Measurements from ENCODE around the gene PXN.
"Not testable (repeated sequence)": the region's sequence is repeated elsewhere in the genome, so short reads cannot be mapped to it uniquely, and the experiment has no call there.

GRCh38 chr12:120253313-120253712, 12.2 kb downstream of the PXN start:
- not testable (repeated sequence) for TF ChIP-seq TP53 (CRISPR knock-in tag; IDR thresholded peaks at IDR 0.05); RAD21 (conservative IDR thresholded peaks at IDR 0.05 in 1 of 2, IDR thresholded peaks at IDR 0.05 in 1 of 2); JUN (IDR thresholded peaks at IDR 0.05); RFX5 (IDR thresholded peaks at IDR 0.05); CTCF (IDR thresholded peaks at IDR 0.05); ESRRA (IDR thresholded peaks at IDR 0.05; ENCODE audit: borderline replicate concordance, low read length)
- TF ChIP-seq, protein P1, sequence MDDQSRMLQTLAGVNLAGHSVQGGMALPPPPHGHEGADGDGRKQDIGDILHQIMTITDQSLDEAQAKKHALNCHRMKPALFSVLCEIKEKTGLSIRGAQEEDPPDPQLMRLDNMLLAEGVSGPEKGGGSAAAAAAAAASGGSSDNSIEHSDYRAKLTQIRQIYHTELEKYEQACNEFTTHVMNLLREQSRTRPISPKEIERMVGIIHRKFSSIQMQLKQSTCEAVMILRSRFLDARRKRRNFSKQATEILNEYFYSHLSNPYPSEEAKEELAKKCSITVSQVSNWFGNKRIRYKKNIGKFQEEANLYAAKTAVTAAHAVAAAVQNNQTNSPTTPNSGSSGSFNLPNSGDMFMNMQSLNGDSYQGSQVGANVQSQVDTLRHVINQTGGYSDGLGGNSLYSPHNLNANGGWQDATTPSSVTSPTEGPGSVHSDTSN (IDR thresholded peaks at IDR 0.05) = not testable (repeated sequence)

Measured in A549 (cell line).